ENCODE data around the gene IFIT1B. TPM values are rescaled to one million over a fixed set of nuclear protein-coding genes. Genes with fewer than 3 reads are reported as not detected.

The IFIT1B gene
- total RNA-seq, 1 experiment from 2014 or later, result not detected

GRCh38 chr10:89364531-89364930, 13.3 kb upstream of the IFIT1B start:
- Histone ChIP-seq H3K4me1 (ENCODE audit: control insufficient read depth in 1 of 2, insufficient read depth in 2 of 2, low read length in 2 of 2) (no peaks in the 10 kb centered on the region), H3K27ac (ENCODE audit: low read depth, low read length) (no peak overlapping the region), H3K27me3 (ENCODE audit: insufficient read depth, low read length) (no peaks in the 10 kb centered on the region), H3K4me2 (ENCODE audit: low read length) (no peak overlapping the region), H3K4me3 (replicated peaks in 1 of 2; ENCODE audit: low read depth in 1 of 2, low read length in 2 of 2) (no peak overlapping the region), H2AFZ (ENCODE audit: low read depth, low read length, poor library complexity, severe bottlenecking) (no peak overlapping the region), H3K9me2 (ENCODE audit: insufficient read depth) (no peaks in the 10 kb centered on the region), H3K9me3 (ENCODE audit: control insufficient read depth in 1 of 2, insufficient read depth in 1 of 2, low read depth in 1 of 2, low read length in 2 of 2) (no peaks in the 10 kb centered on the region), H3K36me3 (ENCODE audit: control insufficient read depth in 1 of 2, insufficient read depth in 2 of 2, low read length in 2 of 2) (no peaks in the 10 kb centered on the region), H4K20me1 (ENCODE audit: insufficient read depth) (no peaks in the 10 kb centered on the region), H3K9ac (ENCODE audit: low read length) (no peak overlapping the region), H3K79me2 (ENCODE audit: insufficient read depth, low read length) (no peaks in the 10 kb centered on the region)
- ChIA-PET POLR2A (interaction anchor here (1.0 kb wide), 1 partner anchor 36 kb away, joined by 3 read pairs; the partner anchor contains the start of gene IFIT3), CTCF (no interaction called here), RAD21 (ENCODE audit: low non-redundant PET in 1 of 2, low total read pairs in 2 of 2, uncharacterized antibody in 2 of 2, unreplicated experiment in 2 of 2) (no interaction called here)
- TF ChIP-seq POLR2A (IDR thresholded peaks at IDR 0.05; ENCODE audit: borderline replicate concordance, extremely low read depth, insufficient read depth, insufficient read length) (no peak), SP1 (IDR thresholded peaks at IDR 0.05; ENCODE audit: low read depth) (no peak), ZNF274 (IDR thresholded peaks at IDR 0.05; ENCODE audit: low read depth, low read length) (no peak), ATF3 (IDR thresholded peaks at IDR 0.05) (no peak), FOSL1 (IDR thresholded peaks at IDR 0.05; ENCODE audit: low read depth) (no peak), ZBTB33 (IDR thresholded peaks at IDR 0.05; ENCODE audit: extremely low read depth, insufficient replicate concordance, low read length) (no peak), CBX3 (IDR thresholded peaks at IDR 0.05; ENCODE audit: low read depth) (no peak), TCF7L2 (IDR thresholded peaks at IDR 0.05; ENCODE audit: borderline replicate concordance, extremely low read depth, insufficient read depth, insufficient read length) (no peak), EZH2phosphoT487 (IDR thresholded peaks at IDR 0.05; ENCODE audit: borderline replicate concordance) (no peak), MAX (IDR thresholded peaks at IDR 0.05) (no peak), REST (IDR thresholded peaks at IDR 0.05; ENCODE audit: low read depth) (no peak), EZH2 (IDR thresholded peaks at IDR 0.05) (no peak)
- no TSS peak for BruUV-seq (replicated peaks)
- intact Hi-C loops (cut with micrococcal nuclease), result no loop called here
- ATAC-seq (no peak), DNase-seq (ENCODE audit: low read depth, low spot score) (no peak)

Measured in HCT116 (cell line).